KBM-7 (cell line): ENCODE measurements around the gene RBBP5.
"Not testable (repeated sequence)": the region's sequence is repeated elsewhere in the genome, so short reads cannot be mapped to it uniquely, and the experiment has no call there.

Experiments
- DNase-seq: peaks from one replicate; pipeline ENCODE4 v3.0.0-alpha.2; 2015
- in situ Hi-C: fragments of 300-500 bp; cut with MboI; formaldehyde crosslinking; loops from 2 replicates; pipeline ENCODE4 v1.14.3; 2020; ENCODE audit warnings: low sequenced_read_pairs, low pct_unique_long_range_greater_than_20kb, mixed read lengths

The RBBP5 gene

GRCh38 chr1:205121660-205122488, at the start of gene RBBP5:
RBBP5 (minus strand) TSS chr1:205121978; CDS start chr1:205121873, 105 bp downstream.
- in situ Hi-C loops = loop anchor here (10.0 kb wide), 1 partner anchor 57 kb away; no protein-coding TSS in a partner anchor
- peak; percentile 97 for DNase-seq

GRCh38 chr1:205171369-205171768, 49.6 kb upstream of the RBBP5 start:
- no peak for DNase-seq

GRCh38 chr1:205170532-205171269, 48.9 kb upstream of the RBBP5 start:
- in situ Hi-C loops = no loop called here
- no peak for DNase-seq

More at GRCh38 chr1:205171369-205171768, 49.6 kb upstream of the RBBP5 start:
- in situ Hi-C loops = no loop called here

GRCh38 chr1:205169248-205169647, 47.5 kb upstream of the RBBP5 start:
- no peak for DNase-seq
- in situ Hi-C loops = no loop called here

- in situ Hi-C loops = no loop called here
- no peak for DNase-seq
Observed at GRCh38 chr1:205168291-205168690, 46.5 kb upstream of the RBBP5 start.

- DNase-seq = no peak
- in situ Hi-C loops = no loop called here
Observed at GRCh38 chr1:205162301-205162700, 40.5 kb upstream of the RBBP5 start.

GRCh38 chr1:205161076-205161475, 39.3 kb upstream of the RBBP5 start:
- in situ Hi-C loops = no loop called here
- no peak for DNase-seq

- DNase-seq = no peak
- in situ Hi-C loops = no loop called here
Observed at GRCh38 chr1:205158048-205158616, 36.4 kb upstream of the RBBP5 start.

- in situ Hi-C loops, DNase-seq: not testable (repeated sequence)
Observed at GRCh38 chr1:205155665-205156377, 34.0 kb upstream of the RBBP5 start.

GRCh38 chr1:205152505-205152904, 30.7 kb upstream of the RBBP5 start:
- DNase-seq = no peak
- in situ Hi-C loops = no loop called here

GRCh38 chr1:205150651-205151428, 29.1 kb upstream of the RBBP5 start:
- no peak for DNase-seq
- in situ Hi-C loops = no loop called here

GRCh38 chr1:205147191-205147835, 25.5 kb upstream of the RBBP5 start:
- no peak for DNase-seq
- in situ Hi-C loops = no loop called here

- in situ Hi-C loops = no loop called here
- DNase-seq = no peak
Observed at GRCh38 chr1:205144751-205145150, 23.0 kb upstream of the RBBP5 start.

- no peak for DNase-seq
- in situ Hi-C loops = no loop called here
Observed at GRCh38 chr1:205144046-205144720, 22.4 kb upstream of the RBBP5 start.

GRCh38 chr1:205142102-205142469, 20.3 kb upstream of the RBBP5 start:
- no peak for DNase-seq
- in situ Hi-C loops = no loop called here

GRCh38 chr1:205141236-205142101, 19.7 kb upstream of the RBBP5 start:
- DNase-seq = peak; percentile 90
- in situ Hi-C loops = no loop called here

- DNase-seq = no peak
- in situ Hi-C loops = no loop called here
Observed at GRCh38 chr1:205140113-205140512, 18.3 kb upstream of the RBBP5 start.
